Prostate gland (tissue), 2 donors: Measurements from ENCODE around the gene LDB2.

Experiments used
- CTCF ChIP-seq, 4 experiments: fragments of 200-600 bp in 2 of 4; fragments of 450-650 bp in 2 of 4; sonication (generic) in 2 of 4; IDR thresholded peaks; 1 replicate in 3 of 4; 2 replicates in 1 of 4; pipeline ENCODE4 v1.5.1; 2016 to 2019; ENCODE audit warnings: antibody characterized with exemption in 4 of 4, mild to moderate bottlenecking in 2 of 4, moderate library complexity in 2 of 4
- POLR2A ChIP-seq: fragments of 450-650 bp; IDR thresholded peaks from one replicate; pipeline ENCODE4 v1.6.1; 2016; ENCODE audit warnings: antibody characterized with exemption, mild to moderate bottlenecking
- POLR2AphosphoS5 ChIP-seq: sonication (generic); formaldehyde crosslinking; IDR thresholded peaks from one replicate; pipeline ENCODE4 v1.6.1; 2017; ENCODE audit warnings: antibody characterized with exemption

DNA sequence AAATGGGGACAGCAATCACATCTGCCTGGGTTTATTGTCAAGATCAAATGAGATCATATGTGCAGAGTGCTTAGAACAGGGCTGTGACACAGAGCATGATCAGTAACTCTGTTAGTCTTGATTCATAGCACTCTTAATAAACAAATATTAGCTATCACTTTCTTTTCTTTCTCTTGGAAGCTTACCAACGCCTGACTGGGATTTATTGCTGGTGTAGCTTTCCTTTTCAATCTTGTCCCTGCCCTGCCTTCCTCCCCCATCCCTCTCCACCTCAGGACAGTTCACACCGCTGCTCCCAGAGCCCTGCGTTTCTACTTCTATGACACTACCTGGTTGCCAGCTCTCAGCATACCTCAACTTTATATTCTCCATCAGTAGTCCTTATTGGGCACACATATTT lies 120.7 kb downstream of the LDB2 start:
- TF ChIP-seq CTCF (IDR thresholded peaks at IDR 0.05) (no peak), POLR2A (no peak), POLR2AphosphoS5 (no peak)
